ENCODE results near the gene B3GALNT1.

Gene B3GALNT1, protein sequence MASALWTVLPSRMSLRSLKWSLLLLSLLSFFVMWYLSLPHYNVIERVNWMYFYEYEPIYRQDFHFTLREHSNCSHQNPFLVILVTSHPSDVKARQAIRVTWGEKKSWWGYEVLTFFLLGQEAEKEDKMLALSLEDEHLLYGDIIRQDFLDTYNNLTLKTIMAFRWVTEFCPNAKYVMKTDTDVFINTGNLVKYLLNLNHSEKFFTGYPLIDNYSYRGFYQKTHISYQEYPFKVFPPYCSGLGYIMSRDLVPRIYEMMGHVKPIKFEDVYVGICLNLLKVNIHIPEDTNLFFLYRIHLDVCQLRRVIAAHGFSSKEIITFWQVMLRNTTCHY

DNA sequence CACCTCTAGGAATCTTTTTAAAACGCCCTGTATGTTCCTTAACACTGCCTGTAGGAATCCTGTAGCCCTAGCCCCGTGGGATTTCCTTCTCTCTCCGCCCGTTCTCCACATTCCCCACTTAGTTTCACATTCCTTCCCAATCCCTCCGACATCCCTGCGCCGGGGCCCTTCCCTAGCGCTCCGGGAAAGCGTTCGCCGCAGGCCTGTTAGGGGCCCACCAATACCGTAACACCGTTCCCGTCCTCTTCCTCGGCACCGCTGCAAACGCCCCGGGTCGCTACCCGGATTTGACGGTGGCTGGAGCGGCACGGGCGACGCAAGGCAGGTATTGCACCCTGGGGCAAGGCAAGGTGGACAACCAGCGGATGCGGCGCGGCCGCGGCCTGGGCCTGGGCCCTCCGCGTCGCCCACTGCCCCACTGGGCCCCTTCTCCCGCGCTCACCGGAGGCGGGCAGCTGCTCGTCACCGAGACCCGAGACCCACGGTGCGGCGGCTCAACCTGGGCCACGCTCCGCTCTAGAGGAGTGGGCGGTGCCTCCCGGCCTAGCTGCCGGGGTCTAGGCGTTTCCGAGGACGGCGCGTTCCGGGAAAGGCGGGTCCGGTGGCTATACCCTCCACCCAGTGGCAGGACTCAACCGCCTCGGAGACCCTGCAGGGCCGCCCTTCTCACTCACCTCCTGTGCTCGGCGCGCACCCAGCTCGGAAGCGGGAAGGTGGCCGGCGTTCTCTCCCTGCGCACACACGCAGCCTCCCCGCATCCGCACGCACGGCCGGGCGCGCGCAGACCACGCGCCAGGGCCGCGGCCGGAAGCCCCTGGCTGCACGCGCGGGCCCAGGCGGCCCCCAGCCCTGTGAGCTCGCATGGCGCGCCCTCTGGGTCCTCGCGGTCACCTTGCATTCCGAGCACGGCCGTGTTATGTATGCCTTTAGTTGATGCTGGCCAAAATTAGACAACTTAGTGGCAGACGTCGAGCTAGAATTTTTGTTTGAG lies at the start of gene B3GALNT1:
Gene B3GALNT1, minus strand, starts transcription at position 789 of the 991 bp plus-strand sequence. CDS start 18,595 bp downstream, outside the sequence.
- no peak for DNase-seq

DNA sequence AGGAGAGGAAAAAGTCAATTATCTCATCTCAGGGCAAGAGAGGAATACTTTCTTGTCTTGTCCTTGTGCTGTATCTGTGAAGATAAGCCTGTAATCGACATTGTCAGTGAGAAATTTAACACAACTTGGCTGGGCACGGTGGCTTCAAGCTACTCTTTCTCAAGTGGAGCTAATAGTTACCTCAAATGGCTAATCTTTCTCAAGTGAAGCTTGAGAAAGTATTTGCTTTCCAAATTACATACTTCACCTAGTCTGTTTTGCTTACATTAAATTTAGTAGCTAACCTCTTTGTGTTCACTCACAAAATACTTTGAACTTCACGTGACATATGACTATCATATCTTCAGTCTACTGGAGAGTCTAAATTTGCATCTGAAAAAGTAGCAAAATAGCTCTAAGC lies 48.3 kb upstream of the B3GALNT1 start:
- no peak for DNase-seq

DNA sequence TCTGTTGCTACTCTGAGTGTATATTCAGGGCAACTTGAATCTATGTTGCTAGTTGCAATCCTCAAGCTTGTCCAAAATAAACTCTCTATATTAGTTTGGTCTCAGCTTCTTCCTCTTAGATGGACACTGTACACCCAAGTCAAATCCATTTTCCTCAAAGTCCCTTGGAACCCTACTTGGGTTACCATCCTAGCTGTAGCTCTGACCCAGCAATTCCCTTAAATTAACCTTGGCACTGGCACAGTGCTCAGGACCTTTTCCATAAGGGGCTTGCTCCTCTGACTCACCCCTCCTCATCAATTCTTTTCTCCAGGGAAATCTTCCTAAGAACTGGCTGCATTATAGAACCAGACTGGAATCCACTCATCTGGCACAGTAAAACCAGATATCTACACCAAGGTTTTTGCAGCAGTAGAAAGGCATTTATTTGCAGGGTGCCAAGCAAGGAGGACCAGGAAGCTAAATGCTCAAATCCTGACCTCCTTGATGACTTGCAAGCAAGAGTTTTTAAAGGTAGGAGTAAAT lies 44.9 kb upstream of the B3GALNT1 start:
- DNase-seq = no peak

DNA sequence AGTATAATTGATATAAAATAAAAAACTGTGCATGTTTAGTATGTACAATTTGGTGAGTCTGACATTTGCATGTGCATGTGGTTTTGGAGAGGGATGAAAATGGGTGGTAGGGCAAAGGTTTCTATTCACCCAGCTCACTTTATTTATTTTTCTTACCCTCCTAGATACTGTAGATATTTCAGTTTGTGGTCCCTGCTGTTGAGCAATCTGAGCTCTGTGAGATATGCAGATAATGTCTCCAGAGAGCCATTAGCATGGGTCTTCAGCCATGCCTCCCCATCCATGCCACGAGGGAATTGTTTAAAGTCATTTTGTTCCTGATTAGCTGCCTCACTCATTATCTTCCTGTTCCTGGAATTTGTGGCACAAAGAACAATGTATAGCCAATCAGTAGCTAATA lies 44.4 kb upstream of the B3GALNT1 start:
- no peak for DNase-seq

DNA sequence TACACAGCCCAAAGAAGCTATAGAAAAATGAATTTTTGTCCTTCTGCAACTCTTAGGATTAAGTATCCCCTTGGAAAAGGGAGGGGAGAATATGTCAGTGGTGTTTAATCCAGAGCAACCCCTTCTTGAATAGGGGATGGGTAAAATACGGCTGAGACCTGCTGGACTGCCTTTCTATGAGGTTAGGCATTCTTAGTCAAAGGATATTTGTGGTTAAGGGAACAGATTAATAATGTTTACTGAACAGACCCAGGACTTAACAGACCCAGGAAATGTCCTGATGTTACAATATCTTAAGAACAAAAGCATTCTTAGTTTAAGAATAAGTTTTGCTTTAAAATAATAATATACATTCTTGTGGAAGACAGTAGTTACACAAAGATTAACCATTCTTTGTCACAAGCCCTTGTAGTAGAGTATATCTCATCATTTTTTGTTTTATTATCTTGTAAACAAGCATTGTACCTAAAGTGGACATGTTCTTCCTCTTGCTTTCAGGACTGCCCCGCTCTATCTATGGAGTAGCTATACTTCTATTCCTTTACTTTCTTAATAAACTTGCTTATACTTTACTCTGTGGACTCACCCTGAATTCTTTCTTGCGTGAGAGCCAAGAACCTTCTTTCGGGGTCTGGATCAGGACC lies 43.8 kb upstream of the B3GALNT1 start:
- DNase-seq = no peak

DNA sequence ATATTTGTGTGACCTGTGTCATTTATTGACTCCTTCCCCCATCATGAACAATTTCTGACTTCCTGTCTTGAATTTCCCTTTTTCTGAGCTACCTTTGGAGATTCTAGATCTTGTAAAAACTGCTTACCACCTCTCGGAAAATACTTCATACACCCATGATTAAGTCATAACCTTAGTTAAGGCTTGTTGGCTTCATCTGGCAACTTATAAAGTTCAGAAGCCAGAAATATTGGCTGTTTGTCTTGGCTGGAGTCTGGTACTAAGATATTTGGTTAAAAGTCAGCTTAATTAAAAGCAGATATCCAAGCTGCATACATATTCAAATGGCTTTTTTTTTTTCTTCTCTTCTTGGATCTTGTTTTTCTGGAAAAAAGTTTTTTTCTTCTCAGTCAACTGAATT lies 37.3 kb upstream of the B3GALNT1 start:
- DNase-seq = no peak

DNA sequence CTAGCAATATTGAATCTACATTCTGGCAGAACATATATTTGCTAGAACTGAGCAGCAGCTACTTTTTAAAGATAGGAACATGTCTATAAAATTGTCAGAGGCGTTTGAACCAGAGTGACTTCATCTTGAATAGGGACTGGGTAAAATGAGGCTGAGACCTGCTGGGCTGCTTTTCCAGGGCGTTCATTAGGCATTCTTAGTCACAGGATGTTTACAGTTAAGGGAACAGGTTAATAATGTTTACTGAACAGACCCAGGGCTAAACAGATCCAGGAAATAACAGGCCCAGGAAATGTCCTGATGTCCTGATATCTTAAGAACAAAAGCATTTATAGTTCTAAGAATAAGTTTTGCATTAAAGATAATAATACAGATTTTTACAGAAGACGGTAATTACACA lies 34.5 kb upstream of the B3GALNT1 start:
- DNase-seq = no peak

DNA sequence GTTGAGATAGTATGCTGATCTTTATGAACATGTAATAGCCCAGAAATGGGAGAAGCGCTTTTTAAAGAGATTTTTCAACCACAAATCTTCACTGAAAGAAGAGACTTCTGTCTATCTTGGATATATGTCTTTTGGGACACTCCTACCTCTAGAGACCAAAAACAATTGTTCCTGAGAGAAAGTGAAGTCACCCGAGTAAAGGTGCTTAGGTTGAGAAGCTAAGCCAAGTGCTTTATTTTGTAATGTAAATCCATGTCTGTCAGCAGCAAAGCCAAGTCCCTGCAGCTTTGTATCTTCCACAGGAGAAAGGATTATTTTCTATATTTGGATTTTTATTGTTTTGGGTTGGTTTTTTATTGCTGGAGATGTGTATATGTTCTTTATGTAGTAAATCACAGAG lies 32.1 kb upstream of the B3GALNT1 start:
- DNase-seq = no peak

DNA sequence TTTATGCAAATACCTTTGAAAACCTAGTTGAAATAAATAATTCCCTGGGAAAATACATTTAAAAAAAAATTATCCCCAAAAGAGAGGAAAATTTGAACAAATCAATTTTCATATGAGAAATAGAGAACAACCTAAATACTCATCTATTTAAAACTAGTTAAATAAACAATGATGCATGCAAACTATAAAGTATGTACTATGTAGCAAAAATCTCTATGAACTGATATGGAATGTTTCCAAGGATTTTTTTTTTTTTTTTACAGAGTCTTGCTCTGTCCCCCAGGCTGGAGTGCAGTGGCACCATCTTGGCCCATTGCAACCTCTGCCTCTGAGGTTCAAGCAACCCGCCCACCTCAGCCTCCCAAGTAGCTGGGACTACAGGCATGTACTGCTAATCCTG lies 27.2 kb upstream of the B3GALNT1 start:
- DNase-seq = no peak

DNA sequence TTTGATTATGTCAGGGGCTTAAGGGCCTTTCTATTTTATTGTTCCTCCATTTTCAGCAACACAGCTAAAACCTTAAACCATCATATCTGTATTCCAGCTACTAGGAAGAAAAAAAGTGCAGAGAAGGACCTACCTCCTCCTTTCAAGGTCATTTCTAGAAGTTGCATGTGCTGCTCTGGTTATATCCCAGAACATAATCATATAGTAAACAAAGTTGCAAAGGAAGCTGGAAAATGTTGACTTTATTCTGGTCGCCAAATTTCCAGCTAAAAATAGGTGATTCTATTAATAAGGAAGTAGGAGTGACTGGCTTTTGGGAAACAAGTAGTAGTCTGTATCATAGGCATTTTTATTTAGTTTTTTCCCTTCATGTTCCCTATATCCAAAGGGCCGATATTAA lies 21.3 kb upstream of the B3GALNT1 start:
- DNase-seq = no peak

DNA sequence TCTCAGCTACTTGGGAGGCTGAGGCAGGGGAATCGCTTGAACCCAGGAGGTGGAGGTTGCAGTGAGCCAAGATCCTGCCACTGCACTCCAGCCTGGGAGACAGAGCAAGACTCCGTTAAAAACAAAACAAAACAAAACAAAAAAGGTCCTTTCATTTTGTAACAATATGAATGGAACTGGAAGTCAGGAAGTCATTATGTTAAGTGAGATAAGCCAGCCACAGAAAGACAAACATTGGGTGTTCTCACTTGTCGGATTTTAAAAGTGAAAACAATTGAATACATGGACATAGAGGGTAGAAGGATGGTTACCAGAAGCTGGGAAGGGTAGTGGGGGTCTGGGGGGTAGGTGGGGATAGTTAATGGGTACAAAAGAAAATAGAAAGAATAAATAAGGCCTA lies 12.5 kb upstream of the B3GALNT1 start:
- DNase-seq = no peak

DNA sequence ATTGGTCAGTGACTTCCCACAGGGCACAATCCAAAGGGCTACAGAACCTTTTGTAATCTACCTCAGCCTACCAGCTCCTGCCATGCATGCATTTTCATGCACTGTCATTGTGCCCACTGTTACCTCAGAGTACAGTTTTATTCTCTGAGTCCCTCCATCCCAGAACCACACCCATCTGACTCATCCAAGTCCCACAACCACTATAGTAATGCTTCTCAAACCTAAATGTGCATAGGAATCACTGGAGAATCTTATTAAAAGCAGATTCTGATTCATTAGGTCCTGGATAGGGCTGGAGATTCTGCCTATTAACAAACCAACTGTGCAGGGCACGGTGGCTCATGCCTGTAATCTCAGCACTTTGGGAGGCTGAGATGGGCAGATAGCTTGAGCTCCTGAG lies 3.7 kb upstream of the B3GALNT1 start:
- DNase-seq = no peak

DNA sequence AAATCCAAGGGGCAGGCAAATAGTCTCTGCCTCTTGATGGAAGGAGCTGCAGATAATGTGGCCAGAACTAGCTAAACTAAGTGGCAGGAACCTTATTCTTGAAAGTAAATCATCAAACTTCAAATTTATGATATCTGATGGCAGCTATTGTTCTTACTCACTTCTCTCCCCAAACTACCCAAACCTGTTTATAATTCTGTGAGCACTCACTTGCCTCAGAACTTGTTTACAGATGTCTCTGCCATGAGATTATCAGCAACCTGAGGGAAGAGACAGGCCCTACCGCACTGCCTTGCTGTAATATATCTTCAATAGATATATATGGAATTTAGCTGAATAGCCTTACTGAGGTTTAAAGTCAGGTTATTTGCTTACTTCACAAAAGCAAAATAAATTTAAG lies 2.2 kb upstream of the B3GALNT1 start:
- DNase-seq = no peak

DNA sequence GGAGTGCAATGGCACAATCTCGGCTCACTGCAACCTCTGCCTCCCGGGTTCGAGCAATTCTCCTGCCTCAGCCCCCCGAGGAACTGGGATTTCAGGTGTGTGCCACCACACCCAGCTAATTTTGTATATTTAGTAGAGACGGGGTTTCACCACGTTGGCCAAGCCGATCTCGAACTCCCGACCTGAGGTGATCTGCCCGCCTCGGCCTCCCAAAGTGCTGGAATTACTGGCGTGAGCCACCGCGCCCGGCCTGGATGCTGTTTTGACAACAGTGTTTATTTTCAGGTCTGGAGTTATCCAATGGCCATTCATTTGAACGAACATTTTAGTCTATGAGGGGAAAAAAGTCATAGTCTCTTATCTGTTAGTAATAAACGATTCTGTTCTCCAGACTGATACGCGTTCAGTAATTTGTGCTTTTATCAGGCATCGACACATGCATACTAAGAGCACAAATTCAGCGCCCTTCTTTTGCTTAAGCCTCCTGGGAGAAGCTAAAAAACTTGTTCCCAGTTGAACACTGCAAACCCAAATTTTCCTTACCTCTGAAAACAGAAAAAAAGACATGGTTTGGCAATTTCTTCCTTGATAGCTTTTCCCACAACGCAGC lies 1.3 kb downstream of the B3GALNT1 start:
- DNase-seq = no peak

DNA sequence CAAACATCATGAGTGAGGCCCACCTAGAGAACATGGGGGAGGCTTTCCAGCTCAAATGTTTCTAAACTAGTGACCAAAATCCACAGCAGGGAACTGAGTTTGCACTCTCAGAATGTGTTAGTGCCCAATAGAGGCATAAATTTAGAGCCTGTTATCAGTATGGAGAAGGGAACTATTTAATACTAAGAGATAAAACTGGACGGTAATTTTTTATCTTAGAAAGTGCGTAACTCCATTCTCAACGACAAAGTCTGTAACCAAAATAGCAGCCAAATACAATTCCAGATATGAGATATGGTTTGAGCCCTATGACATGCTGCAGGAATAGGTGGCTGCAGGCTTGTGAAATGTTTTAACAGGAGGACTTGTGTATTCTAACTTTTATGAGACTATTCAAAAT lies 3.5 kb downstream of the B3GALNT1 start:
- DNase-seq = no peak

DNA sequence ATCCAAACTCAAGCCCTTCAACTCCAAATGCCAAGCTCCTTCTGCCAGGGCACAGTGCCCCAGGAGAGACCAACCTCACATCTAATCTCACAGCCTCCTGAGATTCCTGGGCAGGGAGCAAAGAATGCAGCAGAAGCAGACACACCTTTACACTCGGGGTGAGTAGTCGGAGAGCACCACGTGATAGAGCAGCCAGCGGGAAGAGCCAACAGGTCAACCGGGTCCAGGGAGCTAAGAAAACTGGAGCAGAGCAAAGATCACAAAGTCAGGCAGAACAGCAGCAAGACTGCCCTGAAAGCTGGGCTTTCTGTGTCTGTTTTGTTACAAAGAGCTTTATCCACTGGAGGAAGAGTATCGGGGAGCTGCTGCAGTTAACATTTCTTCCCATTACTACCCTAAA lies 4.2 kb downstream of the B3GALNT1 start:
- DNase-seq = no peak

DNA sequence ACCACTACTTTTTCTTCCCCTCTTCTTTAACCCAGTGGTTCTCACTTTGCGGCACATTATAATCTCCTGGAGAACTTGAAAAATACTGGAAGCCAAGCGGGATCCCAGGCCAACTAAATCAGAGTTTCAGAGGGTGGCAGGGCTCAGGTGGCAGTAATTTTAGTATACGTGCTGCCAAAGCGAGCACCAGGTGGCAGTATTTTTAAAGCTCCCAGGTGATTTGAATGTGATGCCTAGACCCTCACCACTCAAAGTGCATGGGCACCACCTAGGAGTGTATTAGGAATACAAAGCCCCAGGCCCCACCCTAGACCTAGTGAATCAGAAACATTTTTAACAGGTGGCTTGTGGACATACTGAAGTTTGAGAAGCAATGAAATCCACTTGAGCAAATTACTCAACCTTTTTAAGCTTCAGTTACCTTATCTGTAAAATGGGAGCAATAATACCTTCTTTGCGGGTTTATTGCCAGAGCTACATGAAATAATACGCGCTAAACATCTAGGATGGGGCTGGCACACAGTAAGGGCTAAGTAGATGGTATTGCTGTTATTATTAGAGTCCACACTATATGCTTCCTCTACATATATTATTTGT lies 8.3 kb downstream of the B3GALNT1 start:
- DNase-seq = no peak

DNA sequence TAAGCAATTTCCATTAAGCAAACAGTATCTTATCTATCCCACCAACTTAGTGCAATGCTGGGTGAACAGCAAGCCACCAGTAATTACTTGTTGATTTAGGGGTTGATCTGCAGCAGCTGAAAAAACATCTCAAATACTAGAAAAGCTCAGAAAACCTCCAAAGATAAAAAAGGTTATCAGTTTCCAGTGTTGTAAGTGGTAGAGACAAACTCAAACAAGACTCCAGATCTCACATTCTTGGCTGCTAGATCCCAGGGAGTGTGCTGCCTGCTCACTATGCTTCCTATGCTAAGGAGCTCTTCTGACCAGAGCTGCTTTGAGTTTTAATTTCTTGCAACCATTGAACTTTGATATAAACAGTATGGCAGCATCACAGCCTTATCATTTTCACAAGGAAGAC lies 11.3 kb downstream of the B3GALNT1 start:
- no peak for DNase-seq

DNA sequence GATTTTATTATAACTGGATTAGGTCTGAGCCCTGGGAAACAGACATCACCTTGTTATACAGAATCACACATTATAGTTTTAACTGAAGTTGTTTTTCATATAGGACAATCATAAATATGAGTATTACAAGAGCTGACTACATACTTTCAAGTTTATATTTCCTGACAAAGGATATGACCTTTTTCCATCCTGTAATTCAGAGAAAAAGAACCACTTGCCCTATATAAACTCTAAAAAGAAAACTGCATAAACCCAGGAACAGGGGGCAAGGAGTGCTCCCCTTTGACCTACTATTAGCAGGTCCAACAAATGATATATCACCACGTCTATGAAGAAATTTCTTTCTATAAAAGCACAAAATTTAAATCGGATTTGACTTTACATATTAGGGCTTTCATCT lies 20.9 kb downstream of the B3GALNT1 start:
- no peak for DNase-seq

DNA sequence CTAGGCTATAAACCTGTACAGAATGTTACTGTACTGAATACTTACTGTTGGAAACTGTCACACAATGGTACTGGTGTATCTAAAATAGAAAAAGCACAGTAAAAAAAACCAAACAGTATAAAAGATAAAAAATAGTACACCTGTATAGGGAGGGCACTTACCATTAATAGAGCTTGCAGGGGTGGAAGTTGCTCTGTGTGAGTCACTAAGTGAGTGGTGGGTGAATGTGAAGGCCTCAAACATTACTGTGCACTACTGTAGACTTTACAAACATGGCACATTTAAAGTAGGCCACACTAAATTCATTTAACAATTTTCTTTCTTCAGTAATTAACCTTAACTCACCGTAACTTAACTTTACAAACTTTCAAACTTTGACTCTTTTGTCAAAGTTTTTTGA lies 22.0 kb downstream of the B3GALNT1 start:
- DNase-seq = no peak

DNA sequence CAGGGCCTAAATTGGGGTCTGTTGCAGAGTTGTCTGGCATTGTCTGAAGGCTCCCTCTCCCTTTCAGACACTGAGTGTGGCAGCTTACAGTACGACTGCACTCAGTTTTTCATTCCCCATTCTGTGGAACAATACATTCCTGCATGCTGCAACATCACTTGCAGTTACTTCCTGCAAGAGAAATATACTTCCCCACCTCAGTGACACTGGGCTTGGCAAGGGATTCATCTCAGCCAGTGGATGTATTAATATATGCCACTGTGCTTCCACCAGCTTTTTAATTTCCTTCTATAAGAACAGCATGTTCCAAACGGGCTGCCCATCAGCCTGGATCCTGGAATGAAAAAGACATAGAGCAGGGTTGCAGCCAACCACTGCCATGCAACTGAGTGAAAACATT lies 23.1 kb downstream of the B3GALNT1 start:
- DNase-seq = no peak

DNA sequence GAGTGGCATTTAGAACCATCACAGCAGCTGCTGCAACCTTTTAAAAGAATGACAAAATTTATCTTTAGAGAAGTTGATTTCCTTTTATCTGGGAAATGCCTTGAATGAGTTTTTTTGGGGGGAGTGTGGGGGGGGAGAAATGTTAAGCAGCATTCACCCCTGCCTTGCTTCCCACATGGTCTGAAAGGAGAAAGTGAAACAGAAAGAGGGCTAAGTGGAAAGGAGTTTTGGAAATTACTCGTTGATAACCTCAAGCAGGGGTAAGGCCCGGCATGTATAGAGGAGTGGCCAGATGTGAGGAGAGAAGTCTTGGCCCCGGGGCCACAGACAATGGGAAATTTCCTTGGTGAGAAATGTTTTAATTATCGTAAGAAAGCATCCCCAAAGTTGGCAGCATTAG lies 23.5 kb downstream of the B3GALNT1 start:
- no peak for DNase-seq

DNA sequence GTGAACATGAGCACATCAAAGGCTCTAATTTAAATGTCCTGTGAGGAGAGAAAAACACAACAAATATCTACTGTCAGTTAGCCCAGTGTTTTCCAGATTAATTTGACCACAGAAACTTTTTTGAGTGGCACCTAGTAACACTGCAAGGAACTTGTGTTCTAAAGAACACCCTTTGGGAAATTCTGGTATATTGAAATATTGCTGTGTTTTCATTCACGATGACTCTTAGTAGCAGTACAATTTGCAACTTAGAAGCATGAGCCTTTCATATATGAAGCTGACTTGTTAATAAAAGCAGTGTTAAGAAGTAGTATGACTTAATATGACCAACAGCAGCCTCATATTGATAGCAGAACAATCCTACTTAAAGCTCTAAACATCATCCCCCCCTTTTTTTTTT lies 32.0 kb downstream of the B3GALNT1 start:
- no peak for DNase-seq
